GM23248 (cell line): ENCODE measurements around the gene ZW10.

Experiments
- EZH2 ChIP-seq: fragments of 200-600 bp; sonication (generic); IDR thresholded peaks from 2 replicates; pipeline ENCODE4 v1.6.1; 2018; ENCODE audit warnings: antibody characterized with exemption, mild to moderate bottlenecking; ENCODE audit not compliant: insufficient read depth, poor library complexity, severe bottlenecking
- EZH2phosphoT487 ChIP-seq: fragments of 200-600 bp; sonication (generic); IDR thresholded peaks from 2 replicates; pipeline ENCODE4 v1.6.1; 2018; ENCODE audit warnings: antibody characterized with exemption, moderate library complexity, mild to moderate bottlenecking, low read depth; ENCODE audit not compliant: insufficient read depth

DNA sequence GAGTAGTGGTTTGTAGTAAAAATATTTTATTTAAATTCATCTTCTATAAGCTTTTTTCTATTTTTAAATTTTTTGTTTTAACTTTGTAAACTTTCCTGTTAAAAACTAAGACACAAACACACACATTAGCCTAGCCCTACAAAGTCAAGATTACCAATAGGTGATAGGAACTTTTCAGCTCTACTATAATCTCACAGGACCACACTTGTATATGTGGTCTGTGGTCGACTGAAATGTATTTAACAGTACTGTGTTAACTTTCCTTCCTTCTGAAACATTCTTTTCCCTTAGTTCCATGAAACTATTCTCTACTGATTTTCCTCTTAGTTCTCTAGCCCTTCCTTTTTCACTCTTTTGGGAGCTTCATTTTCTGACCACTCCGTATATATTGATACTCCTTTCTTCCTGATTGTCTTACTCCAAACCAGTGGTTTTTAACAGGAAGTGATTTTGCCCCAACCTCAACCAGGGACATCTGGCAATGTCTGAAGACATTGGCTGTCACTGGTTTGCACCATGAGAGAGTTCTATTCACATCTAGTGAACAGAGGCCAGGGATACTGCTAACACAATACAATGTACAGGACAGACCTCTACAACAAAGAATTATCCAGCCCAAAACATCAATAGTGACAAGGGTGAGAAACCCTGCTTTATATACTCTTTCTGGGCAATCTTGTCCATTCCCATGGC, 8.8 kb downstream of the ZW10 start:
- TF ChIP-seq EZH2 (no peak), EZH2phosphoT487 (no peak)
